HepG2 (cell line): ENCODE measurements around the gene CAMKMT. TPM values are rescaled to one million over a fixed set of nuclear protein-coding genes. Genes with fewer than 3 reads are reported as not detected.

ENCODE experiments used
- polyA plus RNA-seq, 8 experiments: library from polyadenylated mRNA; depleted of rRNA in 3 of 8; stranded (reverse) in 7 of 8; unstranded in 1 of 8; fragments of >200 nt; fragmentation: Illumina TruSeq in 4 of 8; extraction: Trizol in 4 of 8; gene quantifications; 2 replicates each; pipeline versions ENCODE4 v1.2.1 to v1.2.3, GENCODE V29; 2011 to 2016; ENCODE audit warnings: low read depth in 4 of 8, missing spikeins in 1 of 8, mixed read lengths in 1 of 8; ENCODE audit not compliant: insufficient read depth in 1 of 8
- total RNA-seq, 5 experiments: library from RNA; depleted of rRNA; stranded (reverse); fragments of >200 nt; fragmentation: Illumina TruSeq; extraction: Trizol; gene quantifications; 2 replicates each; pipeline ENCODE4 v1.2.3, GENCODE V29; 2016; ENCODE audit warnings: low read depth in 1 of 5

The CAMKMT gene
- total and polyA plus RNA-seq, 2 of the 13 experiments (the other 11 are each of a cell fraction or from before 2014, with no cell fraction given) = 6.9 to 20.8 TPM

Other genes starting within 250 kb of the CAMKMT start
- 24.4 and 33.6 TPM in 2 replicates for gene PPM1B, start 193.1 kb upstream of the CAMKMT start, total RNA-seq (2016; rRNA removed; fragmentation: Illumina TruSeq; extraction: Trizol)
- 24.7 and 25.0 TPM in 2 replicates for gene PPM1B, start 193.1 kb upstream of the CAMKMT start, polyA plus RNA-seq (2011; rRNA removed)
- not detected in 2 replicates for gene SLC3A1, start 86.5 kb upstream of the CAMKMT start, total RNA-seq (2016; rRNA removed; fragmentation: Illumina TruSeq; extraction: Trizol)
- gene SLC3A1, start 86.5 kb upstream of the CAMKMT start, polyA plus RNA-seq (2011; rRNA removed) = 0.15 and 0.18 TPM in 2 replicates
- gene PREPL, start 453 bp upstream of the CAMKMT start, total RNA-seq (2016; rRNA removed; fragmentation: Illumina TruSeq; extraction: Trizol) = 34.3 and 56.1 TPM in 2 replicates
- gene PREPL, start 453 bp upstream of the CAMKMT start, polyA plus RNA-seq (2011; rRNA removed) = 15.2 and 19.7 TPM in 2 replicates